ENCODE measurements around the gene MAPK11.

- TF ChIP-seq GABPA (IDR thresholded peaks at IDR 0.05; ENCODE audit: low read depth) = no peak
- no peak for TF ChIP-seq TAF1 (IDR thresholded peaks at IDR 0.05; ENCODE audit: borderline replicate concordance, low read depth, low read length)
- TF ChIP-seq REST (IDR thresholded peaks at IDR 0.05; ENCODE audit: low read depth, low read length) = no peak
- no peak for TF ChIP-seq EZH2 (IDR thresholded peaks at IDR 0.05; ENCODE audit: borderline replicate concordance, control insufficient read depth, low read depth, low read length)
- TF ChIP-seq, protein P1, sequence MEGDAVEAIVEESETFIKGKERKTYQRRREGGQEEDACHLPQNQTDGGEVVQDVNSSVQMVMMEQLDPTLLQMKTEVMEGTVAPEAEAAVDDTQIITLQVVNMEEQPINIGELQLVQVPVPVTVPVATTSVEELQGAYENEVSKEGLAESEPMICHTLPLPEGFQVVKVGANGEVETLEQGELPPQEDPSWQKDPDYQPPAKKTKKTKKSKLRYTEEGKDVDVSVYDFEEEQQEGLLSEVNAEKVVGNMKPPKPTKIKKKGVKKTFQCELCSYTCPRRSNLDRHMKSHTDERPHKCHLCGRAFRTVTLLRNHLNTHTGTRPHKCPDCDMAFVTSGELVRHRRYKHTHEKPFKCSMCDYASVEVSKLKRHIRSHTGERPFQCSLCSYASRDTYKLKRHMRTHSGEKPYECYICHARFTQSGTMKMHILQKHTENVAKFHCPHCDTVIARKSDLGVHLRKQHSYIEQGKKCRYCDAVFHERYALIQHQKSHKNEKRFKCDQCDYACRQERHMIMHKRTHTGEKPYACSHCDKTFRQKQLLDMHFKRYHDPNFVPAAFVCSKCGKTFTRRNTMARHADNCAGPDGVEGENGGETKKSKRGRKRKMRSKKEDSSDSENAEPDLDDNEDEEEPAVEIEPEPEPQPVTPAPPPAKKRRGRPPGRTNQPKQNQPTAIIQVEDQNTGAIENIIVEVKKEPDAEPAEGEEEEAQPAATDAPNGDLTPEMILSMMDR (IDR thresholded peaks at IDR 0.05 in 2 of 3, conservative IDR thresholded peaks at IDR 0.05 in 1 of 3; ENCODE audit: control insufficient read depth in 2 of 3, extremely low read depth in 1 of 3, insufficient read depth in 1 of 3, low read depth in 3 of 3, low read length in 3 of 3) = no peak
- TF ChIP-seq TCF3 (IDR thresholded peaks at IDR 0.05; ENCODE audit: borderline replicate concordance, insufficient read depth, low read depth, low read length) = no peak
- no peak for TF ChIP-seq YBX1 (IDR thresholded peaks at IDR 0.05)
- no peak for TF ChIP-seq CHD1 (IDR thresholded peaks at IDR 0.05; ENCODE audit: low read depth, low read length)
- no peak for TF ChIP-seq RAD21 (IDR thresholded peaks at IDR 0.05; ENCODE audit: insufficient read depth, low read depth, low read length)
- TF ChIP-seq TCF7 (IDR thresholded peaks at IDR 0.05; ENCODE audit: borderline replicate concordance) = no peak
- TF ChIP-seq, protein P2, sequence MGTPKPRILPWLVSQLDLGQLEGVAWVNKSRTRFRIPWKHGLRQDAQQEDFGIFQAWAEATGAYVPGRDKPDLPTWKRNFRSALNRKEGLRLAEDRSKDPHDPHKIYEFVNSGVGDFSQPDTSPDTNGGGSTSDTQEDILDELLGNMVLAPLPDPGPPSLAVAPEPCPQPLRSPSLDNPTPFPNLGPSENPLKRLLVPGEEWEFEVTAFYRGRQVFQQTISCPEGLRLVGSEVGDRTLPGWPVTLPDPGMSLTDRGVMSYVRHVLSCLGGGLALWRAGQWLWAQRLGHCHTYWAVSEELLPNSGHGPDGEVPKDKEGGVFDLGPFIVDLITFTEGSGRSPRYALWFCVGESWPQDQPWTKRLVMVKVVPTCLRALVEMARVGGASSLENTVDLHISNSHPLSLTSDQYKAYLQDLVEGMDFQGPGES (IDR thresholded peaks at IDR 0.05) = no peak
- TF ChIP-seq HDAC6 (IDR thresholded peaks at IDR 0.05; ENCODE audit: unreplicated experiment) = no peak
Observed at GRCh38 chr22:50219800-50220602, 50.2 kb downstream of the MAPK11 start.

All from GM12878 (cell line).